GM19455 (cell line): ENCODE data around the gene LMAN1L.
"Not testable (repeated sequence)": the region's sequence is repeated elsewhere in the genome, so short reads cannot be mapped to it uniquely, and the experiment has no call there.

Experiments
- ATAC-seq: cut with Tn5 transposase; IDR thresholded peaks from one replicate; pipeline ENCODE4 v1.9.1; 2021; ENCODE audit not compliant: unreplicated experiment

Gene LMAN1L

DNA sequence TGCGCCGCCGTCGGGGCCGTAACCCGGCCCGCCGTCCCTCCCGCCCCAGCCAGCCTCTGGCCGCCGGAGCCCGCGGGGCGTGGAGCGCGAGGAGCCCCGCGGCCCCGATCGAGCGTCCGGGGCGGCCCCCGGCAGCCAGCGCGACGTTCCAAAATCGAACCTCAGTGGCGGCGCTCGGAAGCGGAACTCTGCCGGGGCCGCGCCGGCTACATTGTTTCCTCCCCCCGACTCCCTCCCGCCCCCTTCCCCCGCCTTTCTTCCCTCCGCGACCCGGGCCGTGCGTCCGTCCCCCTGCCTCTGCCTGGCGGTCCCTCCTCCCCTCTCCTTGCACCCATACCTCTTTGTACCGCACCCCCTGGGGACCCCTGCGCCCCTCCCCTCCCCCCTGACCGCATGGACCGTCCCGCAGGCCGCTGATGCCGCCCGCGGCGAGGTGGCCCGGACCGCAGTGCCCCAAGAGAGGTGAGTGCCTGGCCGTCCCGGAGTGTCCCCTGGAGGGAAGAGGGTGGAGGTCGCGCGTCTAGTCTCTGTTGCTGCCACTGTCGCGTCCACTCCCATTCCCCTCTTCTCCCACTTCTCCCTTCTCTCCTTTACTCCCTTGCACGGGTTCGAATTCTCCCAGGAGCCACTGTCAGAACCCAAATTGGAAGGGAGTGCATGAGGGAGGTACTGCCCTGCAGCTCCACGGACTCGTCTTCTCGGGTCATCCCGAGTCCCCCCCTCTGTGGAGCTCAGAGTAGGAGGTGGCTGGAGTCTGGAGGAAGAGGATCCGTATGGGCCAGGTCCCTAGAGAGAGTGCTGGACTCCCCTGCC is 30.2 kb upstream of the LMAN1L start:
- no peak for ATAC-seq

- ATAC-seq, result no peak
Observed at GRCh38 chr15:74783072-74783807, 29.4 kb upstream of the LMAN1L start.

DNA sequence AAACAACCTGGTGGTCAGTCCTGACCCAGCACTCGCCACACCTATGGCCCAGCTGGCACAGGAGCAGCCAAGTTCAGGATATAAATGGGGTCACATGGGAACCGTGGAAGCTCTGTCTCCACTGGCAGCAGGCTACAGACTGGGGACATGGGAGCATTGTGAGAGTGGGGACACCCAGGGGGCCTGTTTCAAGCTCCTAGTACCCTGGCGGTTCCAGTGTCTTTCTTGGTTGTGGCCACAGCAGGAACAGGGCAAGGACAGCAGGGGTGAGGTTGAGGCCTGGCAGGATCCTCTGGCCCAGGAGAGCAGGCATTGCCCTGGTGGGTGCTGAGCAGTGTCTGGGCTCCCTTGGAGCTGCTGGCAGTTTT is 28.8 kb upstream of the LMAN1L start:
- no peak for ATAC-seq

- ATAC-seq, result no peak
Observed at GRCh38 chr15:74784426-74785193, 28.0 kb upstream of the LMAN1L start.

DNA sequence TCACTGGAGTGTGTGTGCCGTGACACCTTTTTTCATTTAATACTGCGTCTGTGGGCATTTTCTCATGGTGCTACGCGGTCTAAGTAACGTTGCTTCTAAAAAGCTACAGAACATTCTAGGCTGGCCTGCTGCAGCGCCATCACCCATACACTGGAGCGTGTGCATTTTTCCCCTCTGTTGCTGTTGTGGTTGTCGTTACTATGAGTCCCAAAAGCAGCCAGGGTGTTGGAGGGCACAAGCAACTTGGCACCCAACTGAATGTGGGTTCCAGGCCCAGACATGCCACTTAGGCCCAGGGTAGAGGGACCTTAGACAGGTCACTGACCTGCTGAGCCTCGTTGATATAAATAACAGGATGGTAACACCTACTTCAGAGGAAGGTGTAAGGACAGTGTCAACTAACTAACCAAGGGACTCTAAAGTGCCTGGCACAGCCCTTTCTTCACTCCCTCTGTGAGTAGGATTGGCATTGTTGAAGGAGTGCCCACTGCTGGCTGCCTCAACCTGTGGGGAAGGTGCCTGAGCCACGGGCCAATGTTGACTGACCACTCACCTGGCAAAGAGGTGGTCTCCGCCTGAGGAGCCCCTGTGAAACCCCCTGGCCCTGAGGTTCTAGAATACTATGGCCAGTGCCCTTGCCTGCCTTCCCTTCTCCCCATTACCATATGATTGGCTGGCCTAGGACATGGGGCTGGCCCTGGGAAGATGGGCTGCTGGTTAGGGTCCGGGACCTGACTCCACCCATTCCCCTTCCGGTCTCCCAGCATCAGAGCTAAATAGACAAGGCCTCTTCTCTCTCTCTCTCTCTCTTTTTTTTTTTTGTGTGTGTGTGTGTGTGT is 27.2 kb upstream of the LMAN1L start:
- no peak for ATAC-seq

GRCh38 chr15:74786081-74786480 is 26.6 kb upstream of the LMAN1L start:
- ATAC-seq, result not testable (repeated sequence)

- ATAC-seq, result no peak
Observed at GRCh38 chr15:74786551-74787165, 26.0 kb upstream of the LMAN1L start.

DNA sequence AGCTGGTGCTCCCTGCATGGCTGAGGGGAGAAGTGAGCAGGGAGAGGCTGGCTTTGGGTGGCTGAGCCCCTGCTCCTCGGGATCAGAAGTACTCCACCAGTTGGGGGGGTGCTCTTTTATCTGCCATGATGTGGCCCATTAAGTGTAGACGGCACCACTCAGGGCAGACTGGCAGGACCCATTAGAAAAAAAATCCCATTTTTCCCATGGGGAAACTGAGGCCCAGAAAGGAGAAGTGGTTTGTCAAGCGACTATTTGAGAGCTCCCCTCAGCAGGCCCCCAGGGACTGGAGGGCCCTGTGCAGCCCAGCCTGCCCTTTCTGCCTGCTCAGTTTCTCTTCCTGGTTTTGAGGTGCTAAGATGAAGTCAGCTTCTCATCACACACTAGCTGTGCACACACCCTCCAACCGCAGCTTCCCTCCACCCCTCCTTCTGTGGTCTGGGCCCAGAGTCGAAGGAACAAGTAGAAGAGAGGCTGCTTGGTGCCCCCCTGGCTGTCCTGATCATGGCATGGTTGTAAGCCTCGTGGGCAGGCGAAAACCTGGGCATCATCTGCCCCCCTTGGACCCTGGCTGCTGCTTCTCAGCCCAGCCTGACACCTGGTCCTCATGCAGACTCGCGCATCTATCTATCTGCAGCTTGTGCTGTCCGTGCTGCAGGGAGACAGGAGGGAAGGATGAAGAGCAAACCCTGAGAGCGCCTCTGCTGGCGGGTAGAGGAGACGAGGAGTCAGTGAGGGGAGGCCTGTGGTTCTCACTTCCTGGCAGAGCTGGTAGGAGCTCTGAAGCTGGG is 25.2 kb upstream of the LMAN1L start:
- peak; percentile 48 for ATAC-seq

- ATAC-seq, result no peak
Observed at GRCh38 chr15:74788042-74788682, 24.5 kb upstream of the LMAN1L start.

DNA sequence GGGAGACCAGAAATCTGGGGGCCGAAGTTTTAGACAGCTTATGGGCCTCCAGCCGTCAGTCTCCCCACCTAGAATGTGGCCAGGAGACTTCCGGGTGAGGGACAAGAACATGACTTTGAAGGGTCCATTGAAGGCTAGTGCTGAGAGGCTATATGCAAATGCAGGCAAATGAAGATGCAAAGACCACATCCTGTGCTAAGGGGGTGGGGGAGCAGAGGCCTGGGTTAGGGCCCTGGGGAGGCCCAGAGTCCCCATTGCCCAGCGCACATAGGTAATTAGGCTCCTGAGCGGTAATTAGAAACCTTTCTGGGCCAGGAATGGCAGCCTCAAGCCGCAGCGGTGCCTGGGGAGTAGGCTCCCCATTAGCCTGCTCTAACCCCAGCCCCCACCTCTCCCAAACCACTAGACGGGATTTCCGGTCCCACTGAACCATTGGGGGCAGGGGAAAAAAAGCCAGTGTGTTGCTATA is 23.9 kb upstream of the LMAN1L start:
- ATAC-seq, result peak; percentile 23

DNA sequence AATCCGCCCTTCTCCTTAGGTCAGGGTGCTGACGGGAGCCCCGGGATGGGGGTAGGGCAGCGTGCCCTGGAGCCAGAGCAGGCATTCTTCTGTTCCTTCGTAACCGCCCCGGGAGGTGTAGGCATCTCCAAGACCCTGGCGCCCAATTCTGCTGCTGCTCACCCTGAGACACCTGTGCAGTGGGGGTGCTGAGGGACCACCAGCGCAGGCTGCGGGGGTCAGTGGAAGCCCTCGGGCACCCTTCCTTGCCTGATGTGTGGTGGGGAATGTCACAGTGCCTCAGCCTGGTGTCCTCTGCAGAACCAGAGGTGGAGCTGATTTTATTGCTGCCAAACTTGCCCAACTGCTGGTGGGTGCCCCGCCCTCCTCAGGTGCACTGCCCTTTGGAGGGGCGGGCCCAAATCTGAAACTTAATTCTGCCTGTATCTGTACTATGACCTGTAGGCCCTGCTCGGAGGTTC is 23.4 kb upstream of the LMAN1L start:
- ATAC-seq, result no peak

- ATAC-seq, result no peak
Observed at GRCh38 chr15:74789741-74790079, 22.9 kb upstream of the LMAN1L start.

- ATAC-seq, result no peak
Observed at GRCh38 chr15:74790080-74790916, 22.3 kb upstream of the LMAN1L start.

GRCh38 chr15:74791007-74791406 is 21.6 kb upstream of the LMAN1L start:
- no peak for ATAC-seq

DNA sequence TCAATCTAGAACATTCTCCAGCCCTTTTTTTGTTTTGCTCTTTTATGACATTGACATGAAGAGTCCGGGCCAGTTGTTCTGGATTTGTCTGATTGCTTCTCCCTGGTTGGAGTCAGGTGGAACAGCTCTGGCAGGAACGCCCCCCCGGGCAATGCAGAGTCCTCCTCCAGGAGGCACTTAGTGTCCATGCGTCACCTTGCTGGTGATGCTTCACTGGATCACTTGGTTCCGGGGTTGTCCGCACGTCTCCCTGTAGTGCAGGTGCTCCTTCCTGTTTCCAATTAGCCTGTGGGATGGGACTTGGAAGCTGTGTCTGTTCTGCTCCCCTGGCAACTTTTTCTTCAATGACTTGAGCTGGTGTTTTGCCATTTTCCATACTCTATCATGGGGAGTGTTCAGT is 21.0 kb upstream of the LMAN1L start:
- no peak for ATAC-seq

- ATAC-seq, result no peak
Observed at GRCh38 chr15:74792227-74793016, 20.2 kb upstream of the LMAN1L start.
